Stimulated activated CD4-positive, alpha-beta T cell treated with anti-CD3 and anti-CD28 coated beads, TNF-alpha, amount 100 ng/mL, for 4 hours (primary cell): ENCODE measurements around the gene AANAT.
"Not testable (repeated sequence)": the region's sequence is repeated elsewhere in the genome, so short reads cannot be mapped to it uniquely, and the experiment has no call there.

ENCODE experiments used
- DNase-seq, 3 experiments: peaks; one replicate each; pipeline ENCODE4 v3.0.0-alpha.2; 2020; ENCODE audit warnings: low read depth in 3 of 3

AANAT gene

GRCh38 chr17:76506408-76507345, 39.3 kb downstream of the AANAT start:
- peak; percentile 82 to 83 (median 82) for DNase-seq

- DNase-seq = not testable (repeated sequence)
Observed at GRCh38 chr17:76508472-76509063, 41.2 kb downstream of the AANAT start.

GRCh38 chr17:76510831-76511244, 43.4 kb downstream of the AANAT start:
- no peak for DNase-seq

- no peak for DNase-seq
Observed at GRCh38 chr17:76511668-76512365, 44.4 kb downstream of the AANAT start.

GRCh38 chr17:76512366-76513305, 45.2 kb downstream of the AANAT start:
- no peak for DNase-seq

GRCh38 chr17:76513306-76513692, 45.9 kb downstream of the AANAT start:
- no peak for DNase-seq

- DNase-seq = not testable (repeated sequence)
Observed at GRCh38 chr17:76514355-76514754, 47.0 kb downstream of the AANAT start.

GRCh38 chr17:76515274-76515949, 48.0 kb downstream of the AANAT start:
- peak in 2 of 3 experiments; percentile 50 to 59 for DNase-seq

GRCh38 chr17:76517638-76518038, 50.2 kb downstream of the AANAT start:
- DNase-seq = no peak

GRCh38 chr17:76519048-76519966, 51.9 kb downstream of the AANAT start:
- DNase-seq = no peak
